T1000 (cell line): ENCODE measurements around the gene TPP1.

Experiments used
- DNase-seq: peaks from one replicate; lab custom pipeline; 2025; ENCODE audit warnings: mixed read lengths; lab: John Stamatoyannopoulos, UW

The TPP1 gene

DNA sequence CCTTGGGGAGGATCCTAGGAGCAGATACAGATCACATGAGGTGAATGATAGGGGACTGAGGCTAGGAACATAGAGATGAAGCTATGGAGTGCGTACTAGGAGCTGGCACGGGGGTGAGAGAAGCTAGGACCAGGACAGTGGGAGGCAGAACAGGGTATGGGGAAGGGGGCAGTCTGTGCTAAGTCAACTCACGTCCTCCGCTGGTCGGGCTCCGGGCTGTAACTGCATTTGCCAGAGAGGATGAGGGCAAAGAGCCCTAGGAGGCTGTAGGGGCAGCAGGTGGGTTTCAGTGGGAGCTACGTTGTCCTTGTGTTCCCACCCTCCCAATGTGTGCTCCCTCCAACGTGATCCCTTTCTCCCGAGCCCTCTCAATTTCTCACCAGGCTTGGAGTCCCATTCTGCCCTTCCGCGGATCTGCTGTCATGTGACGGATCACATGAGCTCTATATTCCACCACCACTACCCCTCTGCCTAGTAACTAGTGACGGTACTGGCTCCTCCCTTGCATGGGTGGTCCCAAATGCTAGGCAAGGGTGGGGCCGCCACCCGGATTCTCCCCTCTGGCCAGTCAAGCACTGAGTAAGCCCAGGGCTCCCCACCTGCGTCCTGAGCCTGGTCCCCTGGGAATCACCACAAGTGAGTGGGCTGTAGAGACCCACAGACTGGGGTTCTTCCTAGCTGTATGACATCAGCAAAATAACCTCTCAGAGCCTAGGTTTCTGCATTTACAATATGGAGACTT, at the start of gene TPP1:
TPP1 (minus strand) TSS at position 419 of the 742 bp plus-strand sequence; CDS start at position 397, 22 bp downstream.
- DNase-seq = peak; percentile 77

DNA sequence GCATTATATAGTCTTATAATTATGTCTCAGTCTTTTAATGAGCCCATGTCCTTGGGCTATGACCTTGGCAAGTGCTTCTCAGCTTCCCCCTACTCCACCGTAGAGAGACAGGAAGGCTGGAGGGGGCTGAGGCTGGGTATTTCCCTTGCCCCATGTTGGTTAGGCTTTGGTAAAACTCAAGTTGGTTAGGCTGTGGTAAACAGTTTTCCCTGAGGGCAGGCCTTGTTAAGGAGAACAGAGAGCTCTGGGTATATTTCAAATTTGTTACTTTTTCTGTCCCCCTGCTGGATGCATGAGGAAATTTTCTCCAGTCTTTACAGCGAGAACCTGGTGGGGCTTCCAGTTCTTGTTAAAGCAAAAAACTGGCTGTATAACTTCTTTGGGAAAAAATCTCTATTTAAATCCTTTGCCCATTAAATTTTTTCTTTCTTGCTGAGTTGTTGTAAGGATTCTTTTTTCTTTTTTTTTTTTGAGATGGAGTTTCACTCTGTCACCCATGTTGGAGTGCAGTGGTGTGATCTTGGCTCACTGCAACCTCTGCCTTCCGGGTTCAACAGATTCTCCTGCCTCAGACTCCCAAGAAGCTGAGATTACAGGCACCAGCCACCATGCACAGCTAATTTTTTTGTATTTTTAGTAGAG, 48.6 kb upstream of the TPP1 start:
- no peak for DNase-seq

DNA sequence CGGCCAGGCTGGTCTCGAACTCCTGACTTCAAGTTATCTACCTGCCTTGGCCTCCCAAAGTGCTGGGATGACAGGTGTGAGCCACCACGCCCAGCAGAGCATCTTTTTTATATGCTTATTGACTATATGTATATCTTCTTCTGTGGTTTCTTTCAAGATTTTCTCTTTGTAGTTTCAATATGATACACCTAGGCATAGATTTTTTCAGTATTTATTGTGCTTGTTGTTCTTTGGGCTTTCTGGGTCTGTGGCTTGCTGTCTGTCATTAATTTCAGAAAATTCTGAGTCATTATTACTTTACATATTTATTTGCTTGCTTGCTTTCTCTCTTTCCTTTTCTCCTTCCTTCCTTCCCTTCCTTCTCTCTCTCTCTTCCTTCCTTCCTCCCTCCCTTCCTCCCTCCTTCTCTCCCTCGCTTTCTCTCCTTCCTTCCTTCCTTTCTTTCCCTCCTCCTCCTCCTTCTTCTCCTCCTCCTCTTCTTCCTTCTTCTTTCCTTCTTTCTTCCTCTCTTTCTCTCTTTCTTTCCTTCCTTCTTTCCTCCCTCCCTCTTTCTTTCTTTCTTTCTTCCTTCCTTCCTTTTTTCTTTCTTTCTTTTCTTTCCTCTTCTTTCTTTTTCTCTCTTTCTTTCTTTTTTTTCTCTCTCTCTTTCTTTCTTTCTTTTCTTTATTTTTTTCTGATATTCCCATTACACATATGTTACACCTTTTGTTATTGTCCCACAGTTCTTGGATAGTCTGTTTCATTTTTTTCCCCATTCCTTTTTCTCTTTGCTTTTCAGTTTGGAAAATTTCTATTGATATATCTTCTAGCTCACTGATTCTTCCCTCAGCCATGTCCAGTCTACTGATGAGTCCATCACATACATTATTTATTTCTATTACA, 47.3 kb upstream of the TPP1 start:
- DNase-seq = no peak

DNA sequence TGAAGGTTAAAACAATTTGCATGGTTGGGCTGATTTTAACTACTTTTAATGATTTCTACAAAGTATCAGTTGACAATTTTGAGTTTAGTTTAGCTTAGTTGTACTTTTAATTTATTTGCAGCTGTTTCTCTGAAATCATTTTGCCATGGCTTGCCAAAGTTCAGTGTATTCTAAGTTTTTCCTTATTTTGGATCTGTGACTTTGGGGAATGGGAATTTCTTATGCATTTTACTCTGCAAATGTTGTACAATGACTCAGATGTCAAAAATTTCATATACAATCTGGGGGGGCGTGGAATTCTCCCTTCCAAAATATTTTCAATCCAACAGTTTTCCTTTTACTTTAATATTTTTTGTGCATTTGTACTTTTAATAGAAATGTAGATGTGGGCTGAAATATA, 45.3 kb upstream of the TPP1 start:
- DNase-seq = no peak

DNA sequence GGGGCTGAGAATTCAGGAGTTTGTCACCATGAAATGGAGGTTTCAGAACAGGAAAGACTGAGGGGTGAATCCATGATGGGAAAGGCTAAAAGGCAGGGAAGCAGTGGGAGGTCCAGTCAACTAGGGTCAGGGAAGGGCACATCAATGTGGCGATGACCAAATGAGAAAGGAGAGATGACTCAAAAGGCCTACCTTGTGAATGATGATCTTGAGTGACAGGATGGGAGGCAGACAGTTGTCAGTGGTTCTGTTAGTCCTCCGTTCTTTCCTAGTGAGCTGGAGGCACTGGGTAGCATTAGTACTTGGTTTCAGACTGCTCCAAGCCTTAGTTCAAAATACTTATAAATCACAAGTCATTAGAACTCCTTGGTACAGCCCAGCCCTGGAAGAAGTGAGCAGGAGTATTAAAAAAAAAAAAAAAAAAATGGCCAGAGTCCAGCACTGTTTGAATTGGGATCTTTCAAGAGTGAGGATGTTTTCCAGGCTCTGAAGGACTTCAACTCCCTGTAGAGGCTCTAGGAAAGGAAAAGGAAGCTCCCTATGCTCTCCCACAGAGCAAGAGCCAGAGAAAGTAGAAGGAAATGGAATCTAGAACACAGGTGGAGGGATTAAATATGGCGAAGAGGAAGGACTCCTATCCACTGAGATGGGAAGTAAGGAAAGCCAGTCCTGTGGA, 44.7 kb upstream of the TPP1 start:
- DNase-seq = no peak

DNA sequence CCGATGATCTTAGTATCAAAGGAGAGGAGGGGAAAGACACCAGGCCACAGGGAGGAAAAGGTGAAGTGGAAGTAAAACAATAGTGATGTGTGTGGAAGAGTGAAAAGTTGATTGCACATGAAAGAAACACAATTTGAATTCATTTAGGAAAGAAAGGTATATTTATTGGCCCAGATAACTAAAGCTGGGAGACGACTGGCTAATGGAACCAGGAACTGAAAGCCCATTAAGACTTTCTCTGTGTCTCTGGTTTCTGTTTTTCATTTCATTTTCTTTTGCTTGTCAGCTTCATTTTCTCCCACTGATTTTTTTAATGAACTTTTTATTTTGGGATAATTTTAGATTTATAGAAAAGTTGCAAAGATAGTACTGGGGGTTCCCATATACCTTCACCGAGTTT, 41.5 kb upstream of the TPP1 start:
- no peak for DNase-seq

DNA sequence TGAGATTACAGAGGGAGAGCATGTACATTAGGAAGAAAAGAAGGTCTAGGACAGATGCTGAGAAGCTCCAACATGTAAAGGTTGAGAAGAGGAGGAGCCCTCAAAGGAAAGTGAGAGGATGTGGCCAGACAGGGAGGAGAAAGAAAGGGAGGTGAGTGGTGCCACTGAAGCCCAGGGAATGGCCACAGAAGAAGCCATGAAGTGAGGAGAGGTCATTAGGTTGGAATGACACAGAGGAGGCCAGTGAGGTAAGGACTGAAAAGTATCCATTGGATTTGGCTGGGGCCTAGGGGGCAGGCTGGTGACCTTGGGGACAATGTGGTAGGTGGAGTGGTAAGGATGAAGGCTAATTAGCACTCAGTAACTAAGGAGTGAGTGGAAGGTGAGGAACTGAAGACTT, 39.4 kb upstream of the TPP1 start:
- no peak for DNase-seq

DNA sequence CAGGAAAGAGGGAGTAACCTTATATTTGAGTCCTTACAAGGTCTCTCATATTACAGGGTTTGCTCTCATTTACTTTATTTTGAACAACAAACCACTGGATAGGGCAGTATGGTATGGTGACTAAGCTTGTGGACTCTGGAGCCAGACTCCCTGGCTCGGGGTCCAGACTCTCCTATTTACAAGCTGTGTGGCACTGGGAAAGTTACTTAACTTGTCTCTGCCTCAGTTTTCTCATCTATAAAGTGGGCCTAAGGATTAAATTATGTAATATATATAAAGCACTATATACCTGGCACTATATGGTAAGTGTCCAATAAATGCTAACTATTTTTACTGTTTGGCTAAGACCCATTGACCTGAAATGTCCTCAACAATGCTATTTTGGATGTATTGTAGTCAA, 38.1 kb upstream of the TPP1 start:
- DNase-seq = no peak

DNA sequence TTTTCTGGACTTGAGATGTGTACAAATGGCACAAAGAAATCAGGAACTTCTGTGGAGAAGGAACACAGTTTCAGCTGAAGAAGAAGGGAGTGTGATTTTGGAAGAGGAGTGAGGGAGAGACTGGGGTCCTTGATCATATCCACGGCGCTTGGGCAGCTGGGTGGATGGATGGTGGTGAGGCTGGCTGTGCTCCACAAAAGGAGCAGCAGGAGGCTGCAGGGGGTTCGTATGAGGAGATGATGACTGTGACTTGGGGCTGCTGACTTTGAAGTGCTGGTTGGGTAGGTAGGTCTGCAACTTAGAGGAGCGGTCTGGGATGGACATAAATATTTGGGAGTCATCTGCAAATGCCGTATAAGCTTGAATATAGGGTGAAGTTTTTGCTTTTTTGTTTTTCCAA, 37.7 kb upstream of the TPP1 start:
- no peak for DNase-seq

DNA sequence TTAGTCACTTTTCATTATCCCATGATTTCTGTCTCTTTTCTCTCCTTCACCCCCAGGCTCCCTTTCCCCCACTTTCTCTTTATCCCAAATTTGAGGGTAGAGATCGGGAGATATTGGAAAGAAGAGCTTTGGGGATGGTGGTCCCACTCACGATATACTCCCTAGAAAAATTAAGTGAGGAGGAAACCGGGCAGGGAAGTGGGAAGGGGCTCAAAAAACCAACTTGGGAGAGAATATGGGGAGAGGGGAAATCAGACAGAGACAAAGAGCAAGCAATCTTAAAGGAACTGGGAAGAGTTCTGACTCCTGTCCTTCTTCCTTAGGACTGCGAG, 37.3 kb upstream of the TPP1 start:
- DNase-seq = no peak

DNA sequence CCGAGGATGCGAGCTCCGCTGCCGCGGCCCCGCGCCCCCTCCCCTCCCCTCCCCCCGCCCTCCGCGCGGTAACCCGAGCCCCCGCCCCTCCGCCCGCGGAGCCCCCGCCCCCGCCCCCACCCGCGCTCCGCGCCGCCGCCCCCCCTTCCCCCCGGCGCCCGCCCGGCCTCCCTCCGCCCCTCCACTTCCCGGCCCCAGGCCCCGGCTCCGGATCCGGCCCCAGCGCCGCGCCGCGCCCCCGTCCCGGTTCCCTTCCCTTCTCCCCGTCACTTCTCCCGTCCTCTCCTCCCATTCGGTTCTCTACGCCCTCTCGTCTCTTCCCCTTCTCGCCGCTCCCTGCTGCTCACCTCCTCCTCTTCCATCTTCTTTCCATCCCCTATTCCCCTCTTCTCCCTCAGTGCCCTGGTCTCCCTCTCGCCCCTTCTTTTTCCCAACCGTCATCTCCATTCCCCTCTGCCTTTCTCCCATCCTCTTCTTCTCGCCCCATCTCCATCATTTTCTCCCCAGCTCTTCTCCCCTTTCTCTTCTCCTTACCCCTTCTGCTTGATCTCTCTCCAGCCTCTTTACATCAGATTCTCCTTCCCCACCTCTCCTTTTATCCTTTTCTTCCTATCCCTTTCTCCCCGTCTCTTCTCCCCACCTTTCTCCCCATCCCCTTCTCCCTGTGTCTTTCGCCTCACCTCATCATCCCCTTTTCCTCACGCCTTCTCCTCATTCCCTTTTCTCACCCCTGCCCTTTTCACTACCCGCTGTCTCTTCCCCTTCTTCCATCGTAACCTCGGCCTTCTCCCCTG, 36.8 kb upstream of the TPP1 start, which contains the start of gene DCHS1:
DCHS1 (minus strand) TSS at position 20 of the 794 bp plus-strand sequence. CDS start 14,196 bp downstream, outside the sequence.
- DNase-seq = no peak

DNA sequence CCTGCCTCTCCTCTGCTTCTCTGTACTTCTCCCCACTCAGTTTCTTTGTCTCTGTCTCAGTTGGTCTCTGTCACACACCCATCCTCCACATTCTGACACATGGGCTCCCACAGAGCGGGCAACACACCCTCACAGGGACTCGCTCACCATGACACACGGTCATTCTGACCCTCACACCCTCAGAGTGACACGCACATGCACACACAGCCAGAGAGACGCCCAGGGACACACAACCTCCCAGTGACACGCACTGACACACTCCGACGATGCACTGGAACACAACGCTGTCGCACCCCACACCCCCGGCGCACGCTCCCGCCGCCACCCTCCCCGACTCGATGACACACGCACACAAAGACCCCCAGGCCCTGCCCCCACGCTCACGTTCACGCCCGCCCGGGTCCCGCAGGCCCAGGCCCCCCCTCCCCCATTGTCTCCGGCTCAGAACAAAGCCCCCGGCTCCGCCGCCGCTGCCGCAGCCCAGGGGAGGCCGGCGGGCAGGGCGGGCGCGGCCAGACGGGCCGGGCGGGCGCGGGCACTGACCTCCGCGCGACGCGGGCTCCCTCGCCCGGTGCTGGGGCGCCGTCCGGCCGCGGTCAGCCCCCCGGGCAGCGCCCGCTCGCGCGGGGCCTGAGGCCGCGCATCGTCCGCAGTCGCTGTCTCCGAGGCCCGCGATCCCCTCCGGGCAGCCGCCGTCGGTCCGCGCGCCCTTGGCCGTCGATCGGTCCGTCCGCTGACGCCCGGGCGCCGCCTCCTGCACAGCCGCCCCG, 36.0 kb upstream of the TPP1 start:
- no peak for DNase-seq

DNA sequence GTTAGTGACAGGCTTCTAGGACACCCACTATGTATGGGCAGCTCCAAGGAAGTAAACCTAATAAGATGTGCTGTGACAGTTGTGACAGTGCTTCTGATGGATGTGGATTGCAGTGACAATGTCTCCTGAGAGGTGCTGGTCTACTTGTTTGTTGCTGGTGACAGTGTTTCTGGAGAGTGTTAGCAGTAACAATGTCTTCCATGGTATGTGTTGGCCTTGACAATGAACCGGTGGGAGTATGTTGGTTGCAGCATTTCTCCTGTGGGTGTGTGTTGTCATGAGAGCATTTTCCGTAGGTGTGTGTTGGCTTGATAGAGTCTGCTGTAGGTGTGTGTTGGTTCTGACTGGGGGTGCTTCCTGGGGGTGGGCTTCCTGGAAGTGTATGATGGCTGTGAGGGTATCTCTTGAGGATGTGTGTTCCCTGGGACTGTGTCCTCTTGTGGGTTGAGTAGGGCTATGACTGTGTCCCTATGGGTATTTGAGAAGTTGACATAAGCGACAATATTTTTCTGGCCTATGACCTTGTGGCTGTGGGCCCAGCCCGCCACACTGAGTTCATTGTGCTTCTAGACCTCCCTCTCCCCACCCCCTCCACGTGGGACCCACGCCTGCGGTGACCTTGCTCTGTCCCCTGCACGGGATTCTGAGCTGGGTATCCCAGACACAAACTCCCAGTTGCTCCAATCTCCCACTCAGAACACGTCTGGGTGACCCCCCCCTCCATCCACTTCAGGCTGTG, 35.2 kb upstream of the TPP1 start:
- no peak for DNase-seq

DNA sequence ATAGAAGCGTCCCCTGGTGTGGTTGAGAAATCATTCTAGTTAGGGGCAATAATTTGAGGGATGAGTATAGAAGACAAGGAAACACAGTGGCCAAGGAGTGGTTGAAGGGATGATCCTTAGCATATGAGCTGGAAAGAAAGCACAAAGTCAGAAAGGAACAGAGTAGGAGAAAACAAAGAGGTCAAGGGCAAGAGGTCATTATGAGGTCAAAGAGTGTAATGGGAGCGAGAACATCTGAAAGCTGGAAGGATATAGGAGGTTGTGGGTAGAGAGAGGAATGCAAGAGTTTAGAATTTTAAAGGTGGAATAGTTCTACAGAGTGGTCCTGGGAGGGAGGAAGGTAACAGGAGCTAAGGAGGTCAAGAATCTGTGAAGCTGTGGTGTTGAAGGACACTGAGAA, 34.4 kb upstream of the TPP1 start:
- DNase-seq = no peak

DNA sequence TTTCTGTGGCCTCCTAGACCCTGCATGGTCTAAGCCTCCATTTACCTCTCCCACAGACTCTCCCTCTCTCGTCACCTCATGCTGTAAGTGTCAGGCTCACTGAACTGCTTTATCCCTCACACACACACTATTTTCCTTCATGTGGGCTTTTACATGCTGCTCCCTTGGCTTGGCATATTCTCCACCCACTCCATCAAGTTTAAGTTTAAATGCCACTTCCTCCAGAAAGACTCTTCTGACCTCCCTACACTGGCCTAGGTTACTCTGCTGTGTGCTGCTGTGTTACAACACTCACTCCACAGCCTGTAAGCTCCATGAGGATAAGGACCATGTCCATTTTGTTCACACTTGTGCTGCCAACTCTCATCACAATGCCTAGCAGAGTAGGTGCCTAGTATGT, 33.9 kb upstream of the TPP1 start:
- no peak for DNase-seq

DNA sequence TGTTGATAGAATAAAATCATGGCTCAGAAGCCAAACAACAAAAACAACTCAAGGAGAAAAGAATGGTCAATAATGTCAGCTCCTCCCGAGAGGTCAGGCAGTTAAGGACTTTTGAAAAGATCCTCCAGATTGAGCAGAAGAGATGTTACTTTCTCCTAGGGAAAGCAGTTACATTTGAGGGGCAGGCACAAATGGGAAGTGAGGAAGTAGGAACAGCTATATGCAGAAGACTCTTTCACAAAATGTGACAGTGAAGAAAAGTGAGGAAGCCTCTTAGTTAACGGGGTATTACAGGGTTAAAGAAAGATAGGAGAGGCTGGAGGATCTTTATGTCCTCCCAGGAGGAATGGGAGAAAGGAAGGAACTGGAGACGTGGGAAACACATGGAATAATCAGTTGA, 33.0 kb upstream of the TPP1 start:
- no peak for DNase-seq

DNA sequence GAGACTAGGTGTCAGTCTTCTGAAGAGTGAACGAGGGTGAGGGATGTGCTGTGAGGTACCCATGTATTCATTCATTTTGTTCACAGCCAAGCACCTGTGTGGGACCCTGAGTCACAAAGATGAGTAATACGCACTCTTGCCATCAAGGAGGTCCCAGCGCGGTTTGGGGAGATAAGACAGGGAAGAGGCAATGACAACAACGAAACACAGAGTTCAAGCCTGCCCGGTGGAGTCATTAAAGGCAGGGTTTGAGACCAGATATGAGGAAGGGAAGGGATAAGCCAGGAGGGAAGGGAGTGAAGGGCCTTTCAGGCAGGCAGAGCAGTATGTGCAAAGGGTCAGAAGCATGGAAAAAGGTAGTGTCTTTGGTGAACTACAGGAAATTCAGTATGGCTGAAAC, 31.8 kb upstream of the TPP1 start:
- DNase-seq = no peak

DNA sequence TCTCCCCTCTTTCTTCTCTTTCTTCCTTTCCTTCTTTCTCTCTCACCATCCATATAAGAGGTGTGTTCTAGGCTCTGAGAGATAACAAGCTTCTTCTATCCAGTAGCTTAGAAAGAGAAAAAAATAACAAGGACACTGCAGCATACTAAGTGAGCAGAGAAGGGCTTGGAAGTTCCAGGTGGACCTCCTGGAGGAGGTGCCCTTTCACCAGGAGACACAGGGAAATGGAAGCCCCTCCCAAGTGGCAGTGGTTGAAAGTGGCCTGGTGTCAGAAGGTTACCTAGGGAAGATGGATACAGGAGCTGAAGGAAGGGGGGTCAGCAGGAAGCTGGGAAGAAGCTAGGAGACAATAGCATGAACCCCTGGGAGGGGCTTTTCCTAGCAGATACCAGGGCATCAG, 30.9 kb upstream of the TPP1 start:
- DNase-seq = no peak

DNA sequence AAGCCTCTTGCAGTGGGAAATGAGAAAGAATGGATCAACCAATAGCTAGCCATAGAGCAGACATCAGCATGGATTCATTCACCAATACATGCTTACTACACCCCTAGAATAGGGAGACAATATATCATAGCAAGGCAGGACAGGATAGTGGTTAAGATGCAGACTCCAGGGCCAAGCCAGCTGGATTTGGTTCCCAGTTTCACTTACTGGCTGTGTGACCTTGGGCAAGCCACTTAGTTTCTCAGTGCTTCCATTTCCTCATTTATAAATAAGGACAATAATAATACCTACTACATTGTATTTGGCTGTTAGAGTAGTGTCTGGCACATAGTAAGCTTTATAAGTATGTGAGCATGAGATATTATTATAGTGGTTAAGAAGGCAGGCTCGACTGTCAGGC, 29.3 kb upstream of the TPP1 start:
- no peak for DNase-seq

DNA sequence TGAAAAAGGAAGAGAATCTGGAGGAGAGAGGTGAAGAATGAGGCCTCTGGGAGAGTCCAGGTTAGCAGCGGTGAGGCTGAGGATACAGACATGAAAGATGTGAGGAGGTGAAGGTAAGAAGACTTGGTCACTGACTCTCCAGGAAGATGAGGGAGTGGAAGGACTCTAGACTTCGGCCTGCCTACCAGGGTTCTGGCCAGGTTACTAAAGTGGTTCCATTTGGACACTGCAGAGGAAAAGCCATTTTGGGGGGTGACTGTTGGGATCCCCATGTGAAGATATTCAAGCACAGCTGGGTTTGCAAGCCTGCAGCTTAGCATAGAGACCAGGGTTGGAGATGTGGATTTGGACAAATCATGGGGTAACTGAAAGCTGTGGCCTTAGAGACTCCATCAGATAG, 28.6 kb upstream of the TPP1 start:
- no peak for DNase-seq
